K562 (cell line): ENCODE results near the gene ARHGAP12. TPM values are rescaled to one million over a fixed set of nuclear protein-coding genes. Genes with fewer than 3 reads are reported as not detected.
A peak's percentile ranks its signal among the peaks of the same experiment; 100 is the strongest.

Source experiments
- ATAC-seq: fragments of 200-7000 bp; cut with Tn5 transposase; 3 replicates; pipeline ENCODE4 v1.9.1; 2020; ENCODE audit warnings: moderate library complexity
- BruUV-seq: library from RNA; stranded (reverse); fragments of 400-500 nt; replicated peaks from 2 replicates; lab custom pipeline; 2021; lab: Mats Ljungman, UMichigan
- CTCF ChIA-PET: fragments of 300-600 bp; formaldehyde crosslinking; extraction: SDS; loops from one replicate; lab custom pipeline; 2021; ENCODE audit warnings: low intra/inter-chr PET ratio; lab: Yijun Ruan, JAX
- POLR2A ChIA-PET: fragments of 300-600, 350-650 bp; sonication (Branson Sonifier 250); formaldehyde crosslinking; extraction: SDS; loops from one replicate; lab custom pipeline; 2021; ENCODE audit warnings: antibody characterized with exemption, inconsistent platforms; lab: Yijun Ruan, JAX
- DNase-seq, 4 experiments: peaks; one replicate each; pipeline versions ENCODE4 v3.0.0 to v3.0.0-alpha.2; 2011 to 2018; ENCODE audit warnings: low spot score in 3 of 4, mixed read lengths in 3 of 4; ENCODE audit errors: extremely low read depth in 1 of 4
- FAIRE-seq: peaks from 2 replicates; lab custom pipeline; 2011; peaks lifted over from hg19 to GRCh38; lab: Jason Lieb, UNC
- H2AFZ ChIP-seq: 2 replicates; pipeline ENCODE4 v1.6.0; 2011; ENCODE audit warnings: low read depth, low read length, control low read depth, inconsistent platforms
- H3K27ac ChIP-seq: fragments of 200-600 bp; 3 replicates; pipeline ENCODE4 v1.8.0; 2011; ENCODE audit warnings: low read depth, mild to moderate bottlenecking, control low read depth, inconsistent platforms, low read length, moderate library complexity, mixed read lengths; ENCODE audit errors: extremely low read depth
- H3K27me3 ChIP-seq, 2 experiments: fragments of 300-600 bp in 1 of 2; 2 replicates in 1 of 2; 3 replicates in 1 of 2; pipeline versions ENCODE4 v1.6.0 to v1.8.0; 2011; ENCODE audit warnings: inconsistent platforms in 2 of 2, low read length in 2 of 2, mild to moderate bottlenecking in 1 of 2, mixed read lengths in 1 of 2, moderate library complexity in 1 of 2; ENCODE audit not compliant: control insufficient read depth in 2 of 2, insufficient read depth in 2 of 2
- H3K36me3 ChIP-seq: fragments of 300-600 bp; 3 replicates; pipeline ENCODE4 v1.8.0; 2011; ENCODE audit warnings: mild to moderate bottlenecking, low read length, inconsistent platforms; ENCODE audit not compliant: control insufficient read depth, insufficient read depth
- H3K4me1 ChIP-seq, 2 experiments: fragments of 200-600 bp in 1 of 2; replicated peaks in 1 of 2; 2 replicates in 1 of 2; 3 replicates in 1 of 2; pipeline versions ENCODE4 v1.5.1 to v1.8.0; 2011; ENCODE audit warnings: inconsistent platforms in 2 of 2, low read length in 2 of 2, mild to moderate bottlenecking in 1 of 2, mixed read lengths in 1 of 2, moderate library complexity in 1 of 2; ENCODE audit not compliant: control insufficient read depth in 2 of 2, insufficient read depth in 2 of 2
- H3K4me2 ChIP-seq: 2 replicates; pipeline ENCODE4 v1.6.1; 2011; ENCODE audit warnings: low read length, control low read depth, inconsistent platforms, mixed read lengths; ENCODE audit not compliant: insufficient read depth
- H3K4me3 ChIP-seq: fragments of 200-600 bp; sonication (generic), shearing (Covaris generic); 2 replicates; pipeline ENCODE4 v1.5.1; 2016; ENCODE audit warnings: control low read depth, inconsistent platforms
- H3K79me2 ChIP-seq: fragments of 200-600 bp; 3 replicates; pipeline ENCODE4 v1.8.0; 2011; ENCODE audit warnings: low read length, inconsistent platforms; ENCODE audit not compliant: control insufficient read depth, insufficient read depth
- H3K9ac ChIP-seq, 2 experiments: 2 replicates each; pipeline versions ENCODE4 v1.6.0 to v1.6.1; 2011; ENCODE audit warnings: low read depth in 2 of 2, low read length in 2 of 2, control low read depth in 1 of 2, inconsistent platforms in 1 of 2, mild to moderate bottlenecking in 1 of 2, mixed read lengths in 1 of 2; ENCODE audit not compliant: insufficient read depth in 1 of 2
- H3K9me1 ChIP-seq: one replicate; pipeline ENCODE4 v1.6.0; 2011; ENCODE audit warnings: inconsistent platforms, mild to moderate bottlenecking, low read length, moderate library complexity; ENCODE audit not compliant: control insufficient read depth, insufficient read depth
- H3K9me3 ChIP-seq: replicated peaks from 2 replicates; pipeline ENCODE4 v1.5.1; 2011; ENCODE audit warnings: low read depth, low read length, inconsistent platforms; ENCODE audit not compliant: control insufficient read depth, insufficient read depth
- H4K20me1 ChIP-seq: replicated peaks from 2 replicates; pipeline ENCODE4 v1.6.1; 2011; ENCODE audit warnings: low read length, inconsistent platforms, mixed read lengths; ENCODE audit not compliant: control insufficient read depth, insufficient read depth
- RBBP5 ChIP-seq: fragments of 200-600 bp; sonication (generic); IDR thresholded peaks from 2 replicates; pipeline ENCODE4 v1.6.1; 2012; ENCODE audit warnings: borderline replicate concordance, mild to moderate bottlenecking, low read length, control low read depth, inconsistent platforms; ENCODE audit not compliant: insufficient read depth, poor library complexity, severe bottlenecking
- ZNF57 ChIP-seq: fragments of 450-650 bp; formaldehyde crosslinking; IDR thresholded peaks from 2 replicates; pipeline ENCODE4 v1.4.0; 2020; ENCODE audit warnings: mild to moderate bottlenecking, moderate library complexity
- in situ Hi-C: fragments of 300-500 bp; cut with MboI; formaldehyde crosslinking; loops from 4 replicates; pipeline ENCODE4 v1.15.0; 2018; ENCODE audit warnings: inconsistent platforms, mixed read lengths
- intact Hi-C: fragments of 100-400 bp; cut with micrococcal nuclease; formaldehyde crosslinking; loops from 2 replicates; pipeline ENCODE4 v1.14.2; 2022
- polyA plus RNA-seq, 8 experiments: library from polyadenylated mRNA; depleted of rRNA in 4 of 8; stranded (reverse) in 5 of 8; unstranded in 3 of 8; fragments of >200 nt; fragmentation: Nextera tagmentation in 2 of 8; fragmentation: Illumina TruSeq in 1 of 8; extraction: Ambion mirVana in 2 of 8; extraction: Trizol in 1 of 8; gene quantifications; 2 replicates each; pipeline versions ENCODE4 v1.2.1 to v1.2.3, GENCODE V29; 2011 to 2014; ENCODE audit warnings: inconsistent platforms in 1 of 8, missing spikeins in 1 of 8
- total RNA-seq, 7 experiments: library from RNA; depleted of rRNA in 6 of 7; stranded (reverse); fragments of >200 nt in 6 of 7; fragmentation: Illumina TruSeq in 2 of 7; extraction: Trizol in 2 of 7; gene quantifications; 2 replicates each; pipeline versions ENCODE4 v1.2.1 to v1.2.3, GENCODE V29; 2011 to 2021; ENCODE audit warnings: low replicate concordance in 1 of 7
- TF ChIP-seq, protein P1 (sequence below), 2 experiments: fragments of 450-650 bp in 1 of 2; sonication (generic) in 1 of 2; formaldehyde crosslinking in 1 of 2; IDR thresholded peaks; 2 replicates each; pipeline versions ENCODE4 v1.7.1 to v1.9.0; 2016 to 2022; ENCODE audit warnings: inconsistent platforms in 1 of 2, mild to moderate bottlenecking in 1 of 2, missing genetic modification reagents in 1 of 2

The ARHGAP12 gene
- total and polyA plus RNA-seq, 9 of the 15 experiments (the other 6 are each of a cell fraction or from before 2014, with no cell fraction given) = 4.4 to 18.7 (median 10.1) TPM

DNA sequence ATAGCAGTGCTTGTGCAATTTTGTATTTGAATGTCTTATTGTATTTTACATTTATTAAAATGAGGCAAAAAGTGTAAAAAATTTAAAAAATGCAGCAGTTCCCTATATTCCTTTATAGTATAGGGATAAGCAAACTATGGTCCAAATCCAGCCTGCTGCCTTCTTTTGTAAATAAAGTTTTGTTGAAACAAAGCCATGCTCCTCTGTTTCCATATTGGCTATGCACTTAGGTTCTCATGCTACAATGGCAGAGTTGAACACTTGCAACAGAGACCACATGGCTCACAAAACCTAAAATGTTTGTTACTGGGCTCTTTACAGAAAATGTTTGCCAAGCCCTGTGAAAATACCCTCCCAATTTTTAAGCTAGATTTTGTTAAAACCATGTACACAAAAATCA is 50.1 kb downstream of the ARHGAP12 start:
- no peaks in the 10 kb centered on the region for H3K4me1 ChIP-seq
- no peaks in the 10 kb centered on the region for H3K36me3 ChIP-seq
- H3K9me3 ChIP-seq = no peaks in the 10 kb centered on the region
- no peaks in the 10 kb centered on the region for H3K9me1 ChIP-seq
- 0 out of 3 replicates have a peak, but pooled peaks cover 10% of the 10 kb centered on the region for H3K79me2 ChIP-seq
- ChIA-PET POLR2A (no interaction called here), CTCF (no interaction called here)
- no peak overlapping the region for H3K9ac ChIP-seq
- no TSS peak for BruUV-seq
- intact Hi-C loops = no loop called here
- H3K27me3 ChIP-seq = no peaks in the 10 kb centered on the region
- in situ Hi-C loops = no loop called here
- H2AFZ ChIP-seq = no peak overlapping the region
- ATAC-seq (no peak), FAIRE-seq (no peak), DNase-seq (no peak)
- no peak overlapping the region for H3K4me2 ChIP-seq
- H4K20me1 ChIP-seq = no peaks in the 10 kb centered on the region
- TF ChIP-seq ZNF57 (CRISPR knock-in tag) (no peak), RBBP5 (no peak)
- TF ChIP-seq, protein P1, sequence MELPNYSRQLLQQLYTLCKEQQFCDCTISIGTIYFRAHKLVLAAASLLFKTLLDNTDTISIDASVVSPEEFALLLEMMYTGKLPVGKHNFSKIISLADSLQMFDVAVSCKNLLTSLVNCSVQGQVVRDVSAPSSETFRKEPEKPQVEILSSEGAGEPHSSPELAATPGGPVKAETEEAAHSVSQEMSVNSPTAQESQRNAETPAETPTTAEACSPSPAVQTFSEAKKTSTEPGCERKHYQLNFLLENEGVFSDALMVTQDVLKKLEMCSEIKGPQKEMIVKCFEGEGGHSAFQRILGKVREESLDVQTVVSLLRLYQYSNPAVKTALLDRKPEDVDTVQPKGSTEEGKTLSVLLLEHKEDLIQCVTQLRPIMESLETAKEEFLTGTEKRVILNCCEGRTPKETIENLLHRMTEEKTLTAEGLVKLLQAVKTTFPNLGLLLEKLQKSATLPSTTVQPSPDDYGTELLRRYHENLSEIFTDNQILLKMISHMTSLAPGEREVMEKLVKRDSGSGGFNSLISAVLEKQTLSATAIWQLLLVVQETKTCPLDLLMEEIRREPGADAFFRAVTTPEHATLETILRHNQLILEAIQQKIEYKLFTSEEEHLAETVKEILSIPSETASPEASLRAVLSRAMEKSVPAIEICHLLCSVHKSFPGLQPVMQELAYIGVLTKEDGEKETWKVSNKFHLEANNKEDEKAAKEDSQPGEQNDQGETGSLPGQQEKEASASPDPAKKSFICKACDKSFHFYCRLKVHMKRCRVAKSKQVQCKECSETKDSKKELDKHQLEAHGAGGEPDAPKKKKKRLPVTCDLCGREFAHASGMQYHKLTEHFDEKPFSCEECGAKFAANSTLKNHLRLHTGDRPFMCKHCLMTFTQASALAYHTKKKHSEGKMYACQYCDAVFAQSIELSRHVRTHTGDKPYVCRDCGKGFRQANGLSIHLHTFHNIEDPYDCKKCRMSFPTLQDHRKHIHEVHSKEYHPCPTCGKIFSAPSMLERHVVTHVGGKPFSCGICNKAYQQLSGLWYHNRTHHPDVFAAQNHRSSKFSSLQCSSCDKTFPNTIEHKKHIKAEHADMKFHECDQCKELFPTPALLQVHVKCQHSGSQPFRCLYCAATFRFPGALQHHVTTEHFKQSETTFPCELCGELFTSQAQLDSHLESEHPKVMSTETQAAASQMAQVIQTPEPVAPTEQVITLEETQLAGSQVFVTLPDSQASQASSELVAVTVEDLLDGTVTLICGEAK (IDR thresholded peaks at IDR 0.05) = peak; percentile 95
- TF ChIP-seq, protein P1 (CRISPR knock-in tag; IDR thresholded peaks at IDR 0.05) = peak; percentile 91
- no peak overlapping the region for H3K4me3 ChIP-seq
- no peak overlapping the region for H3K27ac ChIP-seq
